Stimulated activated CD8-positive, alpha-beta memory T cell treated with anti-CD3 and anti-CD28 coated beads, Interleukin-15, amount 100 ng/mL, for 1 hour (primary cell): ENCODE results near the gene WASL.

ENCODE experiments used
- DNase-seq: peaks from one replicate; pipeline ENCODE4 v3.0.0-alpha.2; 2020; ENCODE audit warnings: low read depth

The WASL gene

GRCh38 chr7:123690550-123690949, 58.3 kb downstream of the WASL start:
- DNase-seq: no peak

GRCh38 chr7:123689250-123689649, 59.6 kb downstream of the WASL start:
- DNase-seq: no peak

- no peak for DNase-seq
Observed at GRCh38 chr7:123687727-123688126, 61.1 kb downstream of the WASL start.

DNA sequence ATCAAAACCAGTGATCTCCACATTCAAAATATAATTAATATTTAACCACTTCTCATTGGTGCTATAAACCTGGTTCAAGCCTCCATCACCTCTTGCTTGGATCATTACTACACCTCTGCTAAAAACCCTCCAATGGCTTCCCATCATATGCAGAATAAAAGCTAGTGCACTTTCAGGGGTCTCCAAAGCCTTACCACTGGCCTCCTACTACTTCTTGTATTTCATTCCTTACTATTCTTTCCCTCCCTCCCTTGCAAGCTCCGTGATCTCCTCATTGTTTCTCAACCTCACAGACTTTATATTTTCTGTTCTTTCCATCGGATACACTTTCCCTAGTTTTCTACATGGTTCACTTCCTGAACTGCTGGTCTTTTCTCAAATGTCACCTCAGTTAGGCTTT, 61.6 kb downstream of the WASL start:
- no peak for DNase-seq

GRCh38 chr7:123682690-123683089, 66.1 kb downstream of the WASL start:
- no peak for DNase-seq

- no peak for DNase-seq
Observed at GRCh38 chr7:123681561-123681960, 67.2 kb downstream of the WASL start.

- no peak for DNase-seq
Observed at GRCh38 chr7:123680580-123680979, 68.2 kb downstream of the WASL start.

DNA sequence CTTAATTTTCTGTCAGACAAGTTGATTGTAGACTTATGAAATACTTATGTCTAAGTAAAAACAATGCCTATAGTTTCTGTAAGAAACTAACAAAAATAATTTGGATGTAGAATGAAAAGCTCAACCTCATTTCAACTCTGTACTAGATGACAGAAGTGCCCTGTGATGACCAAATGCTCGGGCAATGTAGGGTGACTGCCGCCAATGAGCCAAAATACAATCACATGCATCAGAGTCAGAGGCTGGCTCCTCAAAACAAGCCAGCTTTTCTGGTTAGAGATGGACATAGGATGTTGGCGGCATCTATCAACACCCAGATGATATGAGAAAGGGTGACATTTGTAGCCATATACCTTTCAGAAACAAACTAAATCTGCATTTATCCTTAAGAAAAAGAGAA, 69.2 kb downstream of the WASL start:
- no peak for DNase-seq

DNA sequence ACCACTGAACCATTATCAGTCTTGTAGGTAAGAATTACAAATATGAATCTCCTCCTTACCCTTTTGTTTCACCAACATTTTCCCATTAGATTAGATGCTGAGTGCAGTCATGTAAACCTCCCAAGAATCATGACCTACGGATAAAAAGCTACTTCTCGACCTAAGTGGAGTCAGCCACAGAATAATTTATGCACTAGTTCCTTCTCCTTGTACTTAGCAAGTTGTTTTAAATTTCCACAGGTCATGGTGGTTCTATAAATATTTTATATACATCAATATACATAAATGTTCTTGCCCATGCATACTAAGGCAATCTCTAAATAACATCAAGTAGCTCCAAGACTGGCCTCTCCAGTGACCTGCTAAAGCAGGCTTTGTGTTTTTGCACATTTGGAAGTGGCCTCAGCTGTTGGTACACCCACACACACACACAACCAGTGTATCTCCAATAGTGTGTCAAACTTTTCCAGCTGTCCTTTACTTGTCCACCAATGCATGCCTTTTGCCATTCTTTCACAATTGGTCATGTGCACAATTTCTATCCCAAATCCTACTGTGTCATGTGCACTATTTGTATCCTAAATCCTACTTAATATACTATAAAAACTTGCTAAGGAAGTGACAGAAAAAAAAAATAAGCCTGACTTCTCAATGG, 71.6 kb downstream of the WASL start:
- DNase-seq: no peak

DNA sequence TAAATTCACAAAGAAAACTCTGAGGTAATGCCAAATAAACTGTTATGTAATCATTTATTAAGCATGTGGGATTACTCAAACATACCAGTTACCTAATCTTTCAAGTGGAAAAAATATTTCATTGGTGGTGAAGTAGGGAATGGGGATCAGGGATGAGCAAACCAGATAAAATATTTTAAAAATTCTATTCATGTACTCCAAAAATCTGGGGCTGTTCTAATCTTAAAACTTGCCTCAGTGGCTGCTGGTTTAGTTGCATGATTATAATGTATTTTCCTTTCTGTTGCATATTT, 73.7 kb downstream of the WASL start:
- DNase-seq: no peak

DNA sequence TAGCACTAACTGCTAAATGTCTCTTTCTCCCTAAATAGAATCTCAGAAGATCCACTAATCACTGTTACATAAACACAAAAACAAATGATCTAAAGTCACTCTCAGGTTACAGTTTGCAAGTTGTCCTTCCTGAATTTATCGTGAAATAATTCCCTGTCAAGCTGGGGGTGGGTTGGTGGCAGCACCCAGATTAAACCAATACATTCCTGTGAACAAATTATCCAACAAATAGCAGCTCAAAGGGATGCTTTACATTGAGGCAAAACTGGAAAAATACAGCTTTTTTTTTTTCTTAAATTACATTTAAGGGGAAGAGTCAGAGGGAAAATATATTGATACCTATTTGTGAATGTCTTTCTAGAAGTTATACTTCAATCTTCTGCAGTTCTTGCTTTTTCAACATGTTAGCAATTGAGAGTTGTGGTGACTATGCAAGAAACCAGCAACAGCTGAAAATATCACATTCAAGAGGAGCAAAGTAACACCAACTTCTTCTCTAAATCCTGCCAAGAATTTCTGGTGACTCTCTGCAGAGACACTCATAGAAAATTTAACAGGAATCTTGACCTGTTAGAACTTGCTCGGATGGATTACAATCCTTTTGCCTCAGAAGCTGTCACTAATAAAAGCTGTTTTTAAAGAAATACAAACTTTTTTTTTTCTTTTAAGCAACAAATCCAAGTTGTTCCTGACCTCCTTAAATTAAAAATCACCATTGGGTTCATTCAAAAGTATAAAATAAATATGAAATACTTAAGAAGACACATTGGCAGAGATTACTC, 74.2 kb downstream of the WASL start:
- no peak for DNase-seq

GRCh38 chr7:123673752-123674398, 74.9 kb downstream of the WASL start:
- DNase-seq: no peak

- no peak for DNase-seq
Observed at GRCh38 chr7:123673137-123673732, 75.6 kb downstream of the WASL start.

DNA sequence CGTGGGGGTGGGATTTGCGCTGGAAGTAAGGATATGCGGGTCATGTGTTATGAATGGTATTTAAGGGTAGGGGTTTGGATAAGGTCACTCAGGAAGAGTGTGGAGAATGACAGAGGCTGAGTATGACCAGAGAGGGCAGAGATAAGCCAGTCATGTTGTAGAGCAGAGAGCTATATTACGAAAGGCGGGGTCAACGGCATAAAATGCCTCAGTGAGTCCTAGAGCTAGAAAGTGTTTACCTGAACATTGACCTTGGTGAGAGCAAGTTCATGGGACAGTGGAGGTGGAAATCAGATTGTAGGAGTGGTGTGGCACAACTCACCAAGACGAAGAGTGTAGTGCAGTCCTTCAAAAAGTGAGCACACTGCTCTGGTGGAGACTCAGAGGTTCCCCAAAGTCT, 79.3 kb downstream of the WASL start:
- DNase-seq: no peak

DNA sequence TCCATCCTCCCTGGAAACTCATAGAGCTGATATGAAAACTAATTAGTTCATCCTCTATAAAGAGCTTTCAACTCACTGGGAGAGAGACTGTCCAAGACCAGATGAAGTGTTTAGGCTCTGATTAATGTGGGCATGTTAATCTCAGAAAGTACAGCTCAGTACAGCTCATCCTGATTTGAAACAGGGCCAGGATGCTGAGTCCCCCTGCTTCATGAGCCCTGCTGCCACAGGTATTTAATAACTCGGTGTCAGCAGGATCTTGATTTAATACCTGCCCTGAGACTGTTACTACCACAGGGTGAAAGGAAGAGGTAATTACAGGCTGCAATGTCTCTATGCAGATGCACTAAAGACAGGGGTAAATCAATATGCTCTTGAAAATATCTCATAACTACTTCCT, 82.3 kb downstream of the WASL start:
- DNase-seq: no peak

GRCh38 chr7:123665896-123666295, 82.9 kb downstream of the WASL start:
- no peak for DNase-seq

- DNase-seq: no peak
Observed at GRCh38 chr7:123665157-123665556, 83.6 kb downstream of the WASL start.

- DNase-seq: no peak
Observed at GRCh38 chr7:123663200-123663599, 85.6 kb downstream of the WASL start.

- no peak for DNase-seq
Observed at GRCh38 chr7:123662755-123663154, 86.0 kb downstream of the WASL start.

- DNase-seq: no peak
Observed at GRCh38 chr7:123662293-123662692, 86.5 kb downstream of the WASL start.

DNA sequence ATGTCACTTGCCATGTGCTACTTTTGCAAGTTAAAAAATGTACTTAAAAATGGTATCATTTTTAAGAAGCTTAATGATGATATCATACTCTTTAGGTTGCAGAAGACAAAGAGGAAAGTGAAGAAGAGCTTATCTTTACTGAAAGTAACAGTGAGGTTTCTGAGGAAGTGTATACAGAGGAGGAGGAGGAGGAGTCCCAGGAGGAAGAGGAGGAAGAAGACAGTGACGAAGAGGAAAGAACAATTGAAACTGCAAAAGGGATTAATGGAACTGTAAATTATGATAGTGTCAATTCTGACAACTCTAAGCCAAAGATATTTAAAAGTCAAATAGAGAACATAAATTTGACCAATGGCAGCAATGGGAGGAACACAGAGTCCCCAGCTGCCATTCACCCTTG, 87.0 kb downstream of the WASL start:
- DNase-seq: no peak

GRCh38 chr7:123660514-123661354, 88.1 kb downstream of the WASL start:
- no peak for DNase-seq
